ENCODE measurements around the gene BNIP1. TPM values are rescaled to one million over a fixed set of nuclear protein-coding genes. Genes with fewer than 3 reads are reported as not detected.

The BNIP1 gene
- 1 to 10 TPM; 8.2 to 8.8 TPM for total RNA-seq
- 1 to 10 TPM; 7.6 to 9.1 TPM for polyA plus RNA-seq
- long read RNA-seq, donor 1, transcript BNIP1-202 (6 exons, 1,184 nt) = major isoform, 14 of 22 reads
- long read RNA-seq, donor 1, partial matches to known transcripts = 3 of 22 reads
- long read RNA-seq, donor 1, other reads (novel, unspliced or antisense) = 1 of 22 reads
- long read RNA-seq, donor 2, partial matches to known transcripts = 2 of 6 reads
- long read RNA-seq, donor 2, other reads (novel, unspliced or antisense) = 1 of 6 reads

GRCh38 chr5:173144200-173145176 is at the start of gene BNIP1:
BNIP1 (plus strand) TSS chr5:173144531; CDS start chr5:173144546, 15 bp downstream.
- intact Hi-C loops (cut with DNase I) = loop anchor here (5.0 to 10.0 kb wide), 5 partner anchors 87 to 430 kb away; partner anchors contain the start of genes ATP6V0E1 (in 2 of the 2) and CREBRF (in 2 of the 2)

GRCh38 chr5:173098787-173099186 is 45.5 kb upstream of the BNIP1 start:
- Histone ChIP-seq H3K27me3 (ENCODE audit: control insufficient read depth in 1 of 2, insufficient read depth in 2 of 2, low read length in 1 of 2) (no peaks in the 10 kb centered on the region), H3K4me3 (ENCODE audit: low read length in 2 of 2) (no peak overlapping the region), H3K9me3 (ENCODE audit: control insufficient read depth, low read length) (no peaks in the 10 kb centered on the region), H3K27ac (ENCODE audit: low read depth in 1 of 2, low read length in 2 of 2) (no peak overlapping the region), H3K36me3 (ENCODE audit: control insufficient read depth in 1 of 2, insufficient read depth in 2 of 2, low read length in 1 of 2) (no peaks in the 10 kb centered on the region), H3K4me1 (ENCODE audit: control insufficient read depth in 1 of 2, insufficient read depth in 2 of 2, low read length in 2 of 2) (peaks cover 0 to 3% of the 10 kb centered on the region in 2 donors)
- no peak for DNase-seq
- no peak for ATAC-seq (ENCODE audit: low FRiP score)
- intact Hi-C loops (cut with DNase I) = no loop called here

More at GRCh38 chr5:173144200-173145176, at the start of gene BNIP1:
- H3K4me1 ChIP-seq (ENCODE audit: control insufficient read depth in 1 of 2, insufficient read depth in 2 of 2, low read length in 2 of 2) = no peaks in the 10 kb centered on the region
- DNase-seq (peak; percentile 97 to 99), ATAC-seq (ENCODE audit: low FRiP score) (peak; percentile 96)
- peaks cover 0 to 3% of the 10 kb centered on the region in 2 donors for H3K36me3 ChIP-seq (ENCODE audit: control insufficient read depth in 1 of 2, insufficient read depth in 2 of 2, low read length in 1 of 2)
- peak within 1 kb of the TSS in 1 of 2 donors; percentile 9 for H3K27ac ChIP-seq (ENCODE audit: low read depth in 1 of 2, low read length in 2 of 2)
- no peaks in the 10 kb centered on the region for H3K9me3 ChIP-seq (ENCODE audit: control insufficient read depth, low read length)
- 1% methylated on average over 48 of the region's 48 CpGs for WGBS, 2 donors
- peak within 1 kb of the TSS; percentile 77 to 78 for H3K4me3 ChIP-seq (ENCODE audit: low read length in 2 of 2)
- no peaks in the 10 kb centered on the region for H3K27me3 ChIP-seq (ENCODE audit: control insufficient read depth in 1 of 2, insufficient read depth in 2 of 2, low read length in 1 of 2)

- DNase-seq (no peak), ATAC-seq (ENCODE audit: low FRiP score) (no peak)
- Histone ChIP-seq H3K4me3 (ENCODE audit: low read length in 2 of 2) (no peak overlapping the region), H3K27me3 (ENCODE audit: control insufficient read depth in 1 of 2, insufficient read depth in 2 of 2, low read length in 1 of 2) (no peaks in the 10 kb centered on the region), H3K36me3 (ENCODE audit: control insufficient read depth in 1 of 2, insufficient read depth in 2 of 2, low read length in 1 of 2) (no peaks in the 10 kb centered on the region), H3K27ac (ENCODE audit: low read depth in 1 of 2, low read length in 2 of 2) (no peak overlapping the region), H3K9me3 (ENCODE audit: control insufficient read depth, low read length) (no peaks in the 10 kb centered on the region), H3K4me1 (ENCODE audit: control insufficient read depth in 1 of 2, insufficient read depth in 2 of 2, low read length in 2 of 2) (peaks cover 0 to 3% of the 10 kb centered on the region in 2 donors)
- WGBS, 2 donors = 91% methylated on average over 1 of the region's 1 CpG
- intact Hi-C loops (cut with DNase I) = no loop called here
These were observed 44.9 kb upstream of the BNIP1 start for GRCh38 chr5:173099461-173099860.

GRCh38 chr5:173101245-173101644 is 43.1 kb upstream of the BNIP1 start:
- no peaks in the 10 kb centered on the region for H3K9me3 ChIP-seq (ENCODE audit: control insufficient read depth, low read length)
- H3K36me3 ChIP-seq (ENCODE audit: control insufficient read depth in 1 of 2, insufficient read depth in 2 of 2, low read length in 1 of 2) = no peaks in the 10 kb centered on the region
- intact Hi-C loops (cut with DNase I) = no loop called here
- ATAC-seq (ENCODE audit: low FRiP score) (no peak), DNase-seq (no peak)
- H3K27me3 ChIP-seq (ENCODE audit: control insufficient read depth in 1 of 2, insufficient read depth in 2 of 2, low read length in 1 of 2) = no peaks in the 10 kb centered on the region
- H3K4me3 ChIP-seq (ENCODE audit: low read length in 2 of 2) = no peak overlapping the region
- H3K27ac ChIP-seq (ENCODE audit: low read depth in 1 of 2, low read length in 2 of 2) = no peak overlapping the region
- WGBS, 2 donors = 95 to 96% methylated on average over 2 of the region's 2 CpGs
- H3K4me1 ChIP-seq (ENCODE audit: control insufficient read depth in 1 of 2, insufficient read depth in 2 of 2, low read length in 2 of 2) = peaks cover 0 to 3% of the 10 kb centered on the region in 2 donors

GRCh38 chr5:173103411-173103810 is 40.9 kb upstream of the BNIP1 start:
- H3K4me3 ChIP-seq (ENCODE audit: low read length in 2 of 2) = no peak overlapping the region
- no peak for ATAC-seq (ENCODE audit: low FRiP score)
- WGBS, 2 donors = 61 to 63% methylated on average over 1 of the region's 1 CpG
- no peaks in the 10 kb centered on the region for H3K36me3 ChIP-seq (ENCODE audit: control insufficient read depth in 1 of 2, insufficient read depth in 2 of 2, low read length in 1 of 2)
- H3K4me1 ChIP-seq (ENCODE audit: control insufficient read depth in 1 of 2, insufficient read depth in 2 of 2, low read length in 2 of 2) = peaks cover 0 to 3% of the 10 kb centered on the region in 2 donors
- no peak overlapping the region for H3K27ac ChIP-seq (ENCODE audit: low read depth in 1 of 2, low read length in 2 of 2)
- no peak for DNase-seq
- no peaks in the 10 kb centered on the region for H3K27me3 ChIP-seq (ENCODE audit: control insufficient read depth in 1 of 2, insufficient read depth in 2 of 2, low read length in 1 of 2)
- no peaks in the 10 kb centered on the region for H3K9me3 ChIP-seq (ENCODE audit: control insufficient read depth, low read length)
- intact Hi-C loops (cut with DNase I) = no loop called here

- no peak for ATAC-seq (ENCODE audit: low FRiP score)
- H3K27ac ChIP-seq (ENCODE audit: low read depth in 1 of 2, low read length in 2 of 2) = no peak overlapping the region
- H3K4me1 ChIP-seq (ENCODE audit: control insufficient read depth in 1 of 2, insufficient read depth in 2 of 2, low read length in 2 of 2) = no peaks in the 10 kb centered on the region
These were observed 35.4 kb upstream of the BNIP1 start for GRCh38 chr5:173108914-173109313.

GRCh38 chr5:173114536-173114935 is 29.8 kb upstream of the BNIP1 start:
- intact Hi-C loops (cut with DNase I) = no loop called here
- no peak overlapping the region for H3K27ac ChIP-seq (ENCODE audit: low read depth in 1 of 2, low read length in 2 of 2)
- 91 to 94% methylated on average over 1 of the region's 1 CpG for WGBS, 2 donors
- DNase-seq (no peak), ATAC-seq (ENCODE audit: low FRiP score) (no peak)
- peaks cover 3 to 4% of the 10 kb centered on the region in 2 donors for H3K36me3 ChIP-seq (ENCODE audit: control insufficient read depth in 1 of 2, insufficient read depth in 2 of 2, low read length in 1 of 2)
- H3K27me3 ChIP-seq (ENCODE audit: control insufficient read depth in 1 of 2, insufficient read depth in 2 of 2, low read length in 1 of 2) = no peaks in the 10 kb centered on the region
- H3K4me3 ChIP-seq (ENCODE audit: low read length in 2 of 2) = no peak overlapping the region
- no peaks in the 10 kb centered on the region for H3K4me1 ChIP-seq (ENCODE audit: control insufficient read depth in 1 of 2, insufficient read depth in 2 of 2, low read length in 2 of 2)
- H3K9me3 ChIP-seq (ENCODE audit: control insufficient read depth, low read length) = no peaks in the 10 kb centered on the region

More at GRCh38 chr5:173108914-173109313, 35.4 kb upstream of the BNIP1 start:
- DNase-seq = no peak
- Histone ChIP-seq H3K4me3 (ENCODE audit: low read length in 2 of 2) (no peak overlapping the region), H3K27me3 (ENCODE audit: control insufficient read depth in 1 of 2, insufficient read depth in 2 of 2, low read length in 1 of 2) (no peaks in the 10 kb centered on the region), H3K9me3 (ENCODE audit: control insufficient read depth, low read length) (no peaks in the 10 kb centered on the region), H3K36me3 (ENCODE audit: control insufficient read depth in 1 of 2, insufficient read depth in 2 of 2, low read length in 1 of 2) (peaks cover 2 to 3% of the 10 kb centered on the region in 2 donors)
- WGBS, 2 donors = 59 to 66% methylated on average over 3 of the region's 3 CpGs
- intact Hi-C loops (cut with DNase I) = no loop called here

GRCh38 chr5:173119719-173120118 is 24.6 kb upstream of the BNIP1 start:
- Histone ChIP-seq H3K9me3 (ENCODE audit: control insufficient read depth, low read length) (no peaks in the 10 kb centered on the region), H3K4me3 (ENCODE audit: low read length in 2 of 2) (no peak overlapping the region), H3K27ac (ENCODE audit: low read depth in 1 of 2, low read length in 2 of 2) (no peak overlapping the region), H3K4me1 (ENCODE audit: control insufficient read depth in 1 of 2, insufficient read depth in 2 of 2, low read length in 2 of 2) (no peaks in the 10 kb centered on the region), H3K27me3 (ENCODE audit: control insufficient read depth in 1 of 2, insufficient read depth in 2 of 2, low read length in 1 of 2) (no peaks in the 10 kb centered on the region), H3K36me3 (ENCODE audit: control insufficient read depth in 1 of 2, insufficient read depth in 2 of 2, low read length in 1 of 2) (peaks cover 0 to 4% of the 10 kb centered on the region in 2 donors)
- WGBS, 2 donors = 96 to 98% methylated on average over 1 of the region's 1 CpG
- ATAC-seq (ENCODE audit: low FRiP score) = no peak
- intact Hi-C loops (cut with DNase I) = no loop called here
- DNase-seq = no peak

All from aorta (tissue), 5 donors.